ENCODE results near the gene SDK1. TPM values are rescaled to one million over a fixed set of nuclear protein-coding genes. Genes with fewer than 3 reads are reported as not detected.

The SDK1 gene
- total RNA-seq, 4 donors from 2014 or later, result under 0.01 to 16.2 (median 7.2) TPM

DNA sequence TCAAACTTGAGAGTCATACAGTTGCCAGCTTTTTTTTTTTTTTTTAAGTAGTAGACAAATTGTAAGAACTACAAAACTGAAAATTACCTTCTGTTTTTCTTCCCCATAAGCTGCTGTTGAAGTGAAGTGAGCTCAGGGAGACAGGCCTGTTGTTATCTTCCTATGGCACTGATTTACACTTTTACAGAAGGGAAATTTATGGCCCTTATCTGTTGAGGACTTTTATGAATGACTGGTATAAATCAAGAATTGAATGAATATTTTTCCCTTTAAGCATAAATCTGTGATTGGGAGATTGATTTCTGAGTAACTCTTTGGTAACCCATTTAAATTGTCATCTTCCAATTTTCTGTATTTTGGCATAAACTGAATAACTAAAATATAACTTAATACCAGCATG lies 124.0 kb downstream of the SDK1 start:
- Histone ChIP-seq H3K9me3 (no peaks in the 10 kb centered on the region), H3K4me1 (no peaks in the 10 kb centered on the region), H3K27me3 (no peaks in the 10 kb centered on the region), H3K27ac (no peak overlapping the region), H3K4me3 (no peak overlapping the region), H3K36me3 (no peaks in the 10 kb centered on the region)
- intact Hi-C loops (cut with DNase I; ENCODE audit: low total_unique reads), result no loop called here
- DNase-seq, result no peak
- no peak for TF ChIP-seq POLR2A (IDR thresholded peaks at IDR 0.05)
- TF ChIP-seq CTCF (IDR thresholded peaks at IDR 0.05), result no peak

GRCh38 chr7:3426064-3426463 lies 125.0 kb downstream of the SDK1 start:
- no peaks in the 10 kb centered on the region for H3K27me3 ChIP-seq
- TF ChIP-seq POLR2A (IDR thresholded peaks at IDR 0.05) (no peak), CTCF (IDR thresholded peaks at IDR 0.05) (no peak)
- H3K36me3 ChIP-seq, result no peaks in the 10 kb centered on the region
- no peak for DNase-seq
- no peak overlapping the region for H3K27ac ChIP-seq
- no peaks in the 10 kb centered on the region for H3K4me1 ChIP-seq
- intact Hi-C loops (cut with DNase I; ENCODE audit: low total_unique reads), result no loop called here
- no peaks in the 10 kb centered on the region for H3K9me3 ChIP-seq
- H3K4me3 ChIP-seq, result no peak overlapping the region

DNA sequence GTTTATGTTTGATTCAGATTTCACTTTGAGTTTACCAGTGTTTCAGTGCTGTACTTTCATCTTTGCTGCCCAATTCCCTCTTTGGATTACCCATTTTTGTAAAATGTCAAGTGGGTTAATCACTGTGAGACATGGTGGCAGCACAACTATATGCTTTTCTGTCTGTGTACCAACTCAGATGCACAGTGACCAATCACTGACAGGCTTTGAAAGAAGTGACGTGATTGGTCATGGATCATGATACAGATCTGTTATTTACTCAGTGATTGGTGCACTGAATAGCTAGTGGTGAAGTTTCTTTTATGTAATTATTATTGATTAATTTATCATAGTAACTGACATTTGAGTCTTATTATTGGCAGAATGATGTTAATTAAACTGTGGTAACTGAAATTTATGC lies 126.9 kb downstream of the SDK1 start:
- Histone ChIP-seq H3K4me3 (no peak overlapping the region), H3K27ac (no peak overlapping the region), H3K4me1 (no peaks in the 10 kb centered on the region), H3K27me3 (no peaks in the 10 kb centered on the region), H3K36me3 (no peaks in the 10 kb centered on the region), H3K9me3 (no peaks in the 10 kb centered on the region)
- no peak for DNase-seq
- intact Hi-C loops (cut with DNase I; ENCODE audit: low total_unique reads), result no loop called here
- TF ChIP-seq POLR2A (IDR thresholded peaks at IDR 0.05) (no peak), CTCF (IDR thresholded peaks at IDR 0.05) (no peak)

- no peaks in the 10 kb centered on the region for H3K9me3 ChIP-seq
- no peaks in the 10 kb centered on the region for H3K4me1 ChIP-seq
- H3K27ac ChIP-seq, result no peak overlapping the region
- no peaks in the 10 kb centered on the region for H3K36me3 ChIP-seq
- intact Hi-C loops (cut with DNase I; ENCODE audit: low total_unique reads), result no loop called here
- DNase-seq, result no peak
- H3K27me3 ChIP-seq, result no peaks in the 10 kb centered on the region
- no peak for TF ChIP-seq CTCF (IDR thresholded peaks at IDR 0.05)
- TF ChIP-seq POLR2A (IDR thresholded peaks at IDR 0.05), result no peak
- no peak overlapping the region for H3K4me3 ChIP-seq
Observed at GRCh38 chr7:3429981-3430380, 128.9 kb downstream of the SDK1 start.

GRCh38 chr7:3430588-3430987 lies 129.5 kb downstream of the SDK1 start:
- no peaks in the 10 kb centered on the region for H3K9me3 ChIP-seq
- DNase-seq, result no peak
- intact Hi-C loops (cut with DNase I; ENCODE audit: low total_unique reads), result no loop called here
- H3K4me3 ChIP-seq, result no peak overlapping the region
- H3K27ac ChIP-seq, result no peak overlapping the region
- H3K27me3 ChIP-seq, result no peaks in the 10 kb centered on the region
- H3K36me3 ChIP-seq, result no peaks in the 10 kb centered on the region
- H3K4me1 ChIP-seq, result no peaks in the 10 kb centered on the region
- TF ChIP-seq CTCF (IDR thresholded peaks at IDR 0.05), result no peak
- TF ChIP-seq POLR2A (IDR thresholded peaks at IDR 0.05), result no peak

Measured in uterus (tissue), 4 donors.